HG02571 (cell line): Measurements from ENCODE around the gene UNC13B.
"Not testable (repeated sequence)": the region's sequence is repeated elsewhere in the genome, so short reads cannot be mapped to it uniquely, and the experiment has no call there.

Source experiments
- ATAC-seq: cut with Tn5 transposase; IDR thresholded peaks from one replicate; pipeline ENCODE4 v1.9.1; 2021; ENCODE audit warnings: mild to moderate bottlenecking, moderate library complexity; ENCODE audit not compliant: unreplicated experiment

UNC13B gene

GRCh38 chr9:35364817-35365585 lies 203.2 kb downstream of the UNC13B start:
- ATAC-seq = no peak

DNA sequence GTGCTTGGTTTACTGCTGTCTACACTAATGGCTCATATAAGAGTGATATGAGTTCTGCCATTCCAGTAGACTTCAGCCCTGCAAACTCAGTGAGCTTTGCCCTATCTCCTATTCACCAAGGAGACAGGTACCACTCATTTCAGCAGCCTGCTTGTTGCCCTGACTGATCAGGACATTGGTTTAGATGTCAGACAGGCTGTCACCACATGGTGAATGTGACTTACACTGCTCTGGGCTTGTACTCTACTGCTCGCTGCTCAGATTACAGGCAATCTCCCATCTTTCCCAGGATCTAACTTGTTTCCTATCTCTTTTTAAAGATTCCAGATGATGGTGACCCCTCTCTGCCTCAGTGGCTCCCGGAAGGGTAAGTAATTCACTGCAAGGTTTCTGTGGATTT lies 204.8 kb downstream of the UNC13B start:
- ATAC-seq = no peak

- no peak for ATAC-seq
These were observed 205.6 kb downstream of the UNC13B start for GRCh38 chr9:35367451-35367850.

- no peak for ATAC-seq
These were observed 208.4 kb downstream of the UNC13B start for GRCh38 chr9:35370241-35370640.

- no peak for ATAC-seq
These were observed 212.6 kb downstream of the UNC13B start for GRCh38 chr9:35374436-35374835.

DNA sequence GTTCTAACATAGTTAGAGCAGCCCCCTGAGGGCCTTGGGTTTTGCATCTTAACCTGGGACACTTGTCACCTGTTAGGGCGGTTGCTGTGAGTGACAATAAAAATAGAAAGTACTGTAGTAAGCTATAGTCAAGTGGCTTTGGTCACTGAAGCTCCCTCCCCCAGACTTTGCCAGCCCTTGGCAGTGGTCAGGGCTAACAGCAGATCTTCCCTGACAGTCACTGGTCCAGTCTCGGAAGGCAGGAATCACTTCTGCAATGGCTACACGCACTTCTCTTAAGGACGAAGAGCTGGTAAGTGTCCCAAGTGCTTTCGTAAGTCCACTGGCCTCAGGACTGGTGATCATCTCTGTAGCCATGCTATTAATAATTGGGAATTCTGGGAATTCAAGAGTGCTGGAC lies 213.1 kb downstream of the UNC13B start:
- no peak for ATAC-seq

DNA sequence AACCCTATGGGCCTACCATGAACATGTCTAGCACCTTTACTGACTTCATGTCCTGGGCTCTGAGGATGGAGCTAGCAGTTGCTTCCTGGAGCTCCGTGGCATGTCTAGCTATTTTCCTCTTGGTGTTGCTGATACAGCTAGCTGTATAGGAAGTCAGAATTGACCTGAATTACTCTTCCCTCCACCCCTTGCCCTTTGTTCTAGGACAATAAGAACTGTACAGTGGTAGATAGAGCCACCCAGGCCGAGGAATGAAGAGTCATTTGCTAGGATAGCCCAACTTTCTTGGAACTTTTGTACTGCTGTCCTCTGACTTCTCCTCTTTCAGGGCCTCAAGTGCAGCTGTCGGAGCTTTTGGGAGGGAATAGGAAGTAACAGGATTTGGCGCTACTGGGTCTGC lies 218.2 kb downstream of the UNC13B start:
- ATAC-seq = no peak

DNA sequence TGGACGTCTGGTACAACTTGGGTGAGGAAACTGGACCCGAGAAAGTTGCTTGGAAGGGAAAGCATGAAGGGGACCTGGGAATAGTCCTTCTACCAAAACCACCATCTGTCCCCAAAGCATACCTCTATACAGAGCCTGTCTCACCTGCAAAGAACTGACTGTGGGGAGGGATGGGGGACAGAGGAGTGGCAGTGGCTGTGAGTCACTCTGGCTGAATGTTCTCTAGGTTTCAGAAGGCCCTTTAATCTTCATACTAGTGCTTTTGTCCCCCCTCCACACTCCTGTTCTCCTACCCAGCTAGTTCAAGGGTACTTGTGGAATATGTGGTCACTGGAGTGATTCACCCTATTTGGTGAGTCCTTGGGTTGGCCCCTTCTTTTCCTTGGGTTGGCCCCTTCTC lies 218.8 kb downstream of the UNC13B start:
- no peak for ATAC-seq

- ATAC-seq = no peak
These were observed 223.2 kb downstream of the UNC13B start for GRCh38 chr9:35385042-35385441.

DNA sequence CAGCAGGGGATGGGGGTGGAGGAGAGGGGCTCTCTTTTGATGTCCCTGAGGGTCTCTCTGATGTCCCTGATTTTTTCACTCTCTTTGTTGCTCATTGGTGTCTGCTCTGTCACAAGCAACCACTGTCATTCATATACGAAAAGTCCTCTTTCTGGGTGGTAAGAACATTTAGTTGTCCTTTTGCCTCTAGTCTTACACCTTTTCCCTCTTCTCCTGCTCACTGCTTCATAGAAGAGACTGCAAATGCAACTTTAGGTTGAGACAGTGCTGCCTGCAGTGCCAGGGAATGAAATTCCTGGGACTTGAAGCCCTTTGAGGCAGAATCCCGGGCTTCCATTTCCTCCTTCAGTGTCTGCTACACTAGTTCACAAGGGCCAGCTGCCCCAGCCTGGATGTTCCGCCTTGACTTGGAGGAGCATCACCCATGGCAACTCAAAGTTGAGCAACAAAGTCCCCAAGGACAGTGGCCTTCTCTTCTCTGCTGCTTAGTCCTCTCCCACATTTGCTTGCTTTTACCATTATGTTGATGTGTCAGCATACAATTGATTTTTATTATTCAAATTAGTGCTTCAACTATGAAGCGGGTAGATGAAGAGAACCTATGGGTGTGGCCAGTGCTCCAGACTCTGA lies 233.4 kb downstream of the UNC13B start:
- ATAC-seq = no peak

- ATAC-seq = no peak
These were observed 233.9 kb downstream of the UNC13B start for GRCh38 chr9:35395706-35396101.

GRCh38 chr9:35396560-35397215 lies 234.9 kb downstream of the UNC13B start:
- ATAC-seq = no peak

DNA sequence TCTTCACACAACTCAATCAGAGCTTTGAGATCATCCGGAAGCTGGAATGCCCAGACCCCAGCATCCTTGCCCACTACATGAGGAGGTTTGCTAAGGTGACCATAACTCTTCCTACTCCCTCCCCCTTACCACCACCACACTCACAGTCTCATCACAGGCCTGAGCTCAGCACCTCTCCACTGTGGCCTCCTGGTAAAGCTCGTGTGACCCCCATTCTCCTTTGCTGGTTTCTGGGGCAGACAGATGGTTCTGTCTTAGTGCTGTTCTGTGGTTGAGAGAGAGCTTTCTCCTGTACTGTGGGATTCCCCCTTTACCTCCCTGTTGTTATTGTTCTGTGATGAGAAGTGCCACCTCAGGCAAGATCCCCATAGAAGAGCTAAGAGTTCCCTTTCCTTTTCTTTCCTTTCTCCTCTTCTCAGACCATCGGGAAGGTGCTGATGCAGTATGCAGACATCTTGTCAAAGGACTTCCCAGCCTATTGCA lies 235.4 kb downstream of the UNC13B start:
- no peak for ATAC-seq

DNA sequence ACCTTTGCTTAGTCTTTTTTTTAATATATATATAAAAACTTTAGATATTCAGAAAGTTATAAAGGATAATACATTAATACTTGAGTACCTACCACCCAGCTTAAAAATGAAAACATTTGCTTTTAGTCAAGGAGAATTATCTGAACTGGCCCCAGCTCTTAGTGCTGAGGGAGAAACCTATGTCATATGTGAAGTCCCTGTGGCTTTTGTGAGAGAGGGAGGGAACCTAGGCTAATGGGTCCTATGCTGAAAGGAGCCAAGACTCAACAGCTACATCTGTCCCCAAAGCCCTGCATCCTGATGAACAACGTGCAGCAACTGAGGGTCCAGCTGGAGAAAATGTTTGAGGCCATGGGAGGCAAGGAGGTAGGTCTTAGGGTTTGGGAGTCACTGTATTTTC lies 236.1 kb downstream of the UNC13B start:
- ATAC-seq = no peak

DNA sequence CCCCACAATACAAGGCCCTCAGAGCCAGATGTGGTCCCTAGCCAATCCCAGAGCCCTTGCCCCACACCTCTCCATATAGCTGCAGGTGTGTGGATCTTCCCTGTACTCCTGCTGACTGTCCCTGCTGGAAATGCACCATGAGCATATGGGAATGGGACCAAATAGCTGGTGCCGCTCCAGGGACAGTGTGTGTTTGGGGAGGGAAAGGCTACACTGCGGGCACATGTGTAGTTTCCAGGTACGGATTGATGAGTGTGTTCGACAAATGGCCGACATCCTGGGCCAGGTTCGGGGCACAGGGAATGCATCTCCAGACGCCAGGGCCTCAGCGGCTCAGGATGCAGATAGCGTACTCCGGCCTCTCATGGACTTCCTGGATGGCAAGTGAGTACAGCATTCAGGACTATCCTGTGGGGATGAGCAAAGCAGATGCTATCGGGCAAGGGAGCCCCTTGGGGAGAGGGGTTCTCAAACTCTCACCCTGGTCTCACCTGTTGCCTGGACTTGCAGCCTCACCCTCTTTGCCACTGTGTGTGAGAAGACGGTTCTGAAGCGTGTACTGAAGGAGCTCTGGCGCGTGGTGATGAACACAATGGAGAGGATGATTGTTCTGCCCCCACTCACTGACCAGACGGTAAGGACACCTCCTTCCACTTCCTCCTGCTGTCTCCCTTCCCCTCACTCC lies 237.0 kb downstream of the UNC13B start:
- ATAC-seq = no peak

- ATAC-seq = no peak
These were observed 243.1 kb downstream of the UNC13B start for GRCh38 chr9:35404865-35405264.

- no peak for ATAC-seq
These were observed 244.6 kb downstream of the UNC13B start for GRCh38 chr9:35406183-35406959.

- no peak for ATAC-seq
These were observed 246.0 kb downstream of the UNC13B start for GRCh38 chr9:35407846-35408245.

DNA sequence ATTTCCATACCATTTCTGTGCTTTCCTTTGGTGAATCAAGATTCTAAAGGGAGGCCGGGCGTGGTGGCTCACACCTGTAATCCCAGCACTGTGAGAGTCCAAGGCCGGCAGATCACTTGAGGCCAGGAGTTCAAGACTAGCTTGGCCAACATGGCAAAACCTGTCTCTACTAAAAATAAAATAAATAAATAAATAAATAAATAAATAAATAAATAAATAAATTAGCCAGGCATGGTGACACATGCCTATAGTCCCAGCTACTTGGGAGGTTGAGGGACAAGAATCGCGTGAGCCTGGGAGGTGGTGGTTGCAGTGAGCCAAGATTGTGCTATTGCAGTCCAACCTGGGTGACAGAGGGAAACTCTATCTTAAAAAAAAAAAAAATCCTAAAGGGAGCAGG lies 247.6 kb downstream of the UNC13B start:
- not testable (repeated sequence) for ATAC-seq

- no peak for ATAC-seq
These were observed 253.1 kb downstream of the UNC13B start for GRCh38 chr9:35414889-35415288.
